ENCODE measurements around the gene PCCA.

The PCCA gene

GRCh38 chr13:100458673-100459072, 369.8 kb downstream of the PCCA start:
- DNase-seq (ENCODE audit: low spot score), result no peak
- TF ChIP-seq, protein P1, sequence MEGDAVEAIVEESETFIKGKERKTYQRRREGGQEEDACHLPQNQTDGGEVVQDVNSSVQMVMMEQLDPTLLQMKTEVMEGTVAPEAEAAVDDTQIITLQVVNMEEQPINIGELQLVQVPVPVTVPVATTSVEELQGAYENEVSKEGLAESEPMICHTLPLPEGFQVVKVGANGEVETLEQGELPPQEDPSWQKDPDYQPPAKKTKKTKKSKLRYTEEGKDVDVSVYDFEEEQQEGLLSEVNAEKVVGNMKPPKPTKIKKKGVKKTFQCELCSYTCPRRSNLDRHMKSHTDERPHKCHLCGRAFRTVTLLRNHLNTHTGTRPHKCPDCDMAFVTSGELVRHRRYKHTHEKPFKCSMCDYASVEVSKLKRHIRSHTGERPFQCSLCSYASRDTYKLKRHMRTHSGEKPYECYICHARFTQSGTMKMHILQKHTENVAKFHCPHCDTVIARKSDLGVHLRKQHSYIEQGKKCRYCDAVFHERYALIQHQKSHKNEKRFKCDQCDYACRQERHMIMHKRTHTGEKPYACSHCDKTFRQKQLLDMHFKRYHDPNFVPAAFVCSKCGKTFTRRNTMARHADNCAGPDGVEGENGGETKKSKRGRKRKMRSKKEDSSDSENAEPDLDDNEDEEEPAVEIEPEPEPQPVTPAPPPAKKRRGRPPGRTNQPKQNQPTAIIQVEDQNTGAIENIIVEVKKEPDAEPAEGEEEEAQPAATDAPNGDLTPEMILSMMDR (IDR thresholded peaks at IDR 0.05; ENCODE audit: borderline replicate concordance, control extremely low read depth, extremely low read depth, insufficient read depth, missing control alignments), result no peak
- in situ Hi-C loops (cut with MboI; ENCODE audit: low sequenced_read_pairs, unreplicated experiment), result no loop called here

DNA sequence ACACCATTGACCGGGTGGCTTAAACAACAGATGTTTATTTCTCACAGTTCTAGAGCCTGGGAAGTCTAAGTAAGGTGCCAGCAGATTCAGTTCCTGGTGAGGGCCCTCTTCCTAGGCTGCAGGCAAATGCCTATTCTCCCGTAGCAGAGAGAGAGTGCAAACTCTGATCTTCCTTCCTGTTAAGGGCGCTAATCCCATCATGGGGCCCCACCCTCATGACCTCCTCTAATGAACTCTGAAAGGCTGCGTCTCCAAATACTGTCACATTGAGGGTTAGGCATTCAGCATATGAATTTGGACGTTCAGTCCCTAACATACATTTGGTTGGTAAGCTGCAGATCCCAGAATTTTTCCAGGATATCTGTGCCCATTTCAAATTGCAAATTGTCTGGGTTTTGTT, 370.9 kb downstream of the PCCA start:
- TF ChIP-seq, protein P1 (IDR thresholded peaks at IDR 0.05; ENCODE audit: borderline replicate concordance, control extremely low read depth, extremely low read depth, insufficient read depth, missing control alignments), result no peak
- DNase-seq (ENCODE audit: low spot score), result no peak

DNA sequence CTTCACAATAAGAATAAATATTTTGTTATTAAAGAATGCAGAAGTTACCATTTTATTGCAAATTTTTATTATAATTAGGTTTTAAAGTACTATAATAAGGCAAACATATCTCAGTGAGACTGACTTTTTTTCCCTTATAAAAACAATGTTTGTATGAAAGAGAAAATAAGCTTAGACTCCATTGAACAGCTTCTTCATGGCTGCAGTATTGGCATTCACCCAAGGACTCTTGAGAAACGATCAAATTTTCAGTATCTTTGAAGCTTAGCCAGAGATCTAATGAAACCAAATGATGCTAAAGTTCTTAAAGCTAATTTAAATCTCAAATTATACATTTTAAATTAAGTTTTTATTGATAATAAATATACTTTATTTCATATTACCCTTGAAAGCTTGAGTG, 371.4 kb downstream of the PCCA start:
- TF ChIP-seq, protein P1 (IDR thresholded peaks at IDR 0.05; ENCODE audit: borderline replicate concordance, control extremely low read depth, extremely low read depth, insufficient read depth, missing control alignments), result no peak
- no peak for DNase-seq (ENCODE audit: low spot score)
- in situ Hi-C loops (cut with MboI; ENCODE audit: low sequenced_read_pairs, unreplicated experiment), result no loop called here

More for the DNA sequence above, 370.9 kb downstream of the PCCA start:
- in situ Hi-C loops (cut with MboI; ENCODE audit: low sequenced_read_pairs, unreplicated experiment), result no loop called here

GRCh38 chr13:100460791-100461190, 371.9 kb downstream of the PCCA start:
- TF ChIP-seq, protein P1 (IDR thresholded peaks at IDR 0.05; ENCODE audit: borderline replicate concordance, control extremely low read depth, extremely low read depth, insufficient read depth, missing control alignments), result no peak
- DNase-seq (ENCODE audit: low spot score), result no peak
- in situ Hi-C loops (cut with MboI; ENCODE audit: low sequenced_read_pairs, unreplicated experiment), result no loop called here

- DNase-seq (ENCODE audit: low spot score), result no peak
- TF ChIP-seq, protein P1 (IDR thresholded peaks at IDR 0.05; ENCODE audit: borderline replicate concordance, control extremely low read depth, extremely low read depth, insufficient read depth, missing control alignments), result no peak
- in situ Hi-C loops (cut with MboI; ENCODE audit: low sequenced_read_pairs, unreplicated experiment), result no loop called here
Measured at GRCh38 chr13:100461309-100462030, 372.6 kb downstream of the PCCA start.

- in situ Hi-C loops (cut with MboI; ENCODE audit: low sequenced_read_pairs, unreplicated experiment), result no loop called here
- TF ChIP-seq, protein P1 (IDR thresholded peaks at IDR 0.05; ENCODE audit: borderline replicate concordance, control extremely low read depth, extremely low read depth, insufficient read depth, missing control alignments), result no peak
- DNase-seq (ENCODE audit: low spot score), result no peak
Measured at GRCh38 chr13:100464006-100464405, 375.1 kb downstream of the PCCA start.

Measured in GM13976 (cell line).